Fibroblast of mammary gland (primary cell): ENCODE measurements around the gene DCP1A.
"Not testable (repeated sequence)": the region's sequence is repeated elsewhere in the genome, so short reads cannot be mapped to it uniquely, and the experiment has no call there.

Experiments used
- DNase-seq: peaks from one replicate; pipeline ENCODE4 v3.0.0-alpha.2; 2010; ENCODE audit warnings: low read depth
- H3K4me3 ChIP-seq: 2 replicates; pipeline ENCODE4 v1.5.1; 2011; ENCODE audit warnings: low read depth, mild to moderate bottlenecking, low read length, moderate library complexity; ENCODE audit not compliant: control insufficient read depth
- CTCF ChIP-seq: conservative IDR thresholded peaks from 2 replicates; pipeline ENCODE4 v1.5.1; 2011; ENCODE audit warnings: low read depth, low read length, inconsistent platforms; ENCODE audit not compliant: control insufficient read depth, insufficient read depth

DCP1A gene

GRCh38 chr3:53254509-53255422 is 92.6 kb downstream of the DCP1A start:
- peak overlapping the region; percentile 96 for H3K4me3 ChIP-seq
- no peak for TF ChIP-seq CTCF
- DNase-seq, result peak; percentile 51

- TF ChIP-seq CTCF, result no peak
- H3K4me3 ChIP-seq, result peak overlapping the region; percentile 96
- DNase-seq, result peak; percentile 13
Measured at GRCh38 chr3:53253707-53254508, 93.4 kb downstream of the DCP1A start.

- not testable (repeated sequence) for DNase-seq, H3K4me3 ChIP-seq
Measured at GRCh38 chr3:53252947-53253322, 94.4 kb downstream of the DCP1A start.

GRCh38 chr3:53252096-53252946 is 95.0 kb downstream of the DCP1A start:
- DNase-seq, result no peak
- no peak for TF ChIP-seq CTCF
- no peak overlapping the region for H3K4me3 ChIP-seq

- TF ChIP-seq CTCF, result no peak
- no peak overlapping the region for H3K4me3 ChIP-seq
Measured at GRCh38 chr3:53250881-53251605, 96.3 kb downstream of the DCP1A start.

GRCh38 chr3:53250453-53250852 is 96.9 kb downstream of the DCP1A start:
- no peak overlapping the region for H3K4me3 ChIP-seq
- TF ChIP-seq CTCF, result no peak
- DNase-seq, result no peak

More at GRCh38 chr3:53250881-53251605, 96.3 kb downstream of the DCP1A start:
- DNase-seq, result peak; percentile 29
